Measurements from ENCODE around the gene CLSTN2.

Gene CLSTN2

GRCh38 chr3:140461250-140461649 lies 526.3 kb downstream of the CLSTN2 start:
- no peaks in the 10 kb centered on the region for H3K36me3 Mint-ChIP-seq (ENCODE audit: low read depth)
- no peaks in the 10 kb centered on the region for H3K4me1 Mint-ChIP-seq
- H3K27ac Mint-ChIP-seq: no peak overlapping the region
- H3K27me3 Mint-ChIP-seq (ENCODE audit: low read depth, poor library complexity): peaks cover 16% of the 10 kb centered on the region
- TF ChIP-seq CTCF (IDR thresholded peaks at IDR 0.05): no peak
- H3K9me3 Mint-ChIP-seq: no peaks in the 10 kb centered on the region
- DNase-seq: no peak
- no peak overlapping the region for H3K4me3 Mint-ChIP-seq

GRCh38 chr3:140463355-140463754 lies 528.4 kb downstream of the CLSTN2 start:
- no peak overlapping the region for H3K4me3 Mint-ChIP-seq
- no peaks in the 10 kb centered on the region for H3K9me3 Mint-ChIP-seq
- DNase-seq: no peak
- peaks cover 19% of the 10 kb centered on the region for H3K27me3 Mint-ChIP-seq (ENCODE audit: low read depth, poor library complexity)
- H3K4me1 Mint-ChIP-seq: peaks cover 12% of the 10 kb centered on the region
- H3K36me3 Mint-ChIP-seq (ENCODE audit: low read depth): no peaks in the 10 kb centered on the region
- no peak overlapping the region for H3K27ac Mint-ChIP-seq
- TF ChIP-seq CTCF (IDR thresholded peaks at IDR 0.05): no peak

GRCh38 chr3:140465988-140466387 lies 531.0 kb downstream of the CLSTN2 start:
- H3K9me3 Mint-ChIP-seq: no peaks in the 10 kb centered on the region
- no peak for TF ChIP-seq CTCF (IDR thresholded peaks at IDR 0.05)
- H3K4me3 Mint-ChIP-seq: no peak overlapping the region
- peaks cover 12% of the 10 kb centered on the region for H3K4me1 Mint-ChIP-seq
- H3K27me3 Mint-ChIP-seq (ENCODE audit: low read depth, poor library complexity): peaks cover 16% of the 10 kb centered on the region
- no peak overlapping the region for H3K27ac Mint-ChIP-seq
- H3K36me3 Mint-ChIP-seq (ENCODE audit: low read depth): no peaks in the 10 kb centered on the region
- DNase-seq: no peak

GRCh38 chr3:140466535-140466934 lies 531.5 kb downstream of the CLSTN2 start:
- Mint-ChIP-seq H3K36me3 (ENCODE audit: low read depth) (no peaks in the 10 kb centered on the region), H3K4me1 (peaks cover 12% of the 10 kb centered on the region), H3K27me3 (ENCODE audit: low read depth, poor library complexity) (peaks cover 16% of the 10 kb centered on the region), H3K27ac (no peak overlapping the region), H3K9me3 (no peaks in the 10 kb centered on the region), H3K4me3 (no peak overlapping the region)
- DNase-seq: no peak
- TF ChIP-seq CTCF (IDR thresholded peaks at IDR 0.05): no peak

GRCh38 chr3:140467104-140467577 lies 532.2 kb downstream of the CLSTN2 start:
- Mint-ChIP-seq H3K27me3 (ENCODE audit: low read depth, poor library complexity) (peaks cover 20% of the 10 kb centered on the region), H3K27ac (no peak overlapping the region), H3K9me3 (no peaks in the 10 kb centered on the region), H3K36me3 (ENCODE audit: low read depth) (no peaks in the 10 kb centered on the region), H3K4me1 (peaks cover 12% of the 10 kb centered on the region), H3K4me3 (no peak overlapping the region)
- DNase-seq: no peak
- no peak for TF ChIP-seq CTCF (IDR thresholded peaks at IDR 0.05)

GRCh38 chr3:140467796-140468315 lies 532.9 kb downstream of the CLSTN2 start:
- no peak for TF ChIP-seq CTCF (IDR thresholded peaks at IDR 0.05)
- H3K27ac Mint-ChIP-seq: no peak overlapping the region
- no peaks in the 10 kb centered on the region for H3K36me3 Mint-ChIP-seq (ENCODE audit: low read depth)
- H3K4me3 Mint-ChIP-seq: no peak overlapping the region
- H3K27me3 Mint-ChIP-seq (ENCODE audit: low read depth, poor library complexity): peaks cover 21% of the 10 kb centered on the region
- DNase-seq: no peak
- H3K4me1 Mint-ChIP-seq: peaks cover 12% of the 10 kb centered on the region
- no peaks in the 10 kb centered on the region for H3K9me3 Mint-ChIP-seq

Measured in nephron progenitor cell (in vitro differentiated cells).